Fibroblast of lung (primary cell): ENCODE data around the gene RPAP3. TPM values are rescaled to one million over a fixed set of nuclear protein-coding genes. Genes with fewer than 3 reads are reported as not detected.

Source experiments
- DNase-seq, 2 donors: peaks; one replicate each; pipeline versions ENCODE4 v3.0.0 to v3.0.0-alpha.2; 2010; ENCODE audit warnings: low read depth in 2 of 2
- H2AFZ ChIP-seq: 2 replicates; pipeline ENCODE4 v1.5.1; 2012; ENCODE audit warnings: low read length, control low read depth, inconsistent platforms
- H3K27ac ChIP-seq: 2 replicates; pipeline ENCODE4 v1.5.1; 2011; ENCODE audit warnings: low read length, control low read depth; ENCODE audit not compliant: insufficient read depth
- H3K27me3 ChIP-seq: 2 replicates; pipeline ENCODE4 v1.5.1; 2011; ENCODE audit warnings: mild to moderate bottlenecking, low read length; ENCODE audit not compliant: control insufficient read depth, insufficient read depth
- H3K36me3 ChIP-seq: 2 replicates; pipeline ENCODE4 v1.5.1; 2011; ENCODE audit warnings: low read length; ENCODE audit not compliant: control insufficient read depth, insufficient read depth
- H3K4me1 ChIP-seq: 2 replicates; pipeline ENCODE4 v1.5.1; 2011; ENCODE audit warnings: low read length; ENCODE audit not compliant: control insufficient read depth, insufficient read depth; ENCODE audit errors: extremely low read depth
- H3K4me2 ChIP-seq: 2 replicates; pipeline ENCODE4 v1.5.1; 2011; ENCODE audit warnings: low read length, control low read depth; ENCODE audit not compliant: insufficient read depth; ENCODE audit errors: extremely low read depth
- H3K4me3 ChIP-seq, 4 experiments: fragments of 200-600 bp in 1 of 4; sonication (generic) in 1 of 4; replicated peaks in 1 of 4; 2 replicates each; pipeline ENCODE4 v1.5.1; 2011 to 2016; ENCODE audit warnings: low read length in 4 of 4, low read depth in 3 of 4, mild to moderate bottlenecking in 3 of 4, control low read depth in 2 of 4, inconsistent platforms in 1 of 4, mixed read lengths in 1 of 4; ENCODE audit not compliant: insufficient read depth in 1 of 4; ENCODE audit errors: control extremely low read depth in 1 of 4
- H3K79me2 ChIP-seq: 2 replicates; pipeline ENCODE4 v1.5.1; 2012; ENCODE audit warnings: mild to moderate bottlenecking, low read length, inconsistent platforms; ENCODE audit not compliant: control insufficient read depth, insufficient read depth
- H3K9ac ChIP-seq: 2 replicates; pipeline ENCODE4 v1.5.1; 2011; ENCODE audit warnings: mild to moderate bottlenecking, low read length, control low read depth; ENCODE audit not compliant: insufficient read depth
- H3K9me3 ChIP-seq: 2 replicates; pipeline ENCODE4 v1.5.1; 2012; ENCODE audit warnings: low read depth, low read length; ENCODE audit not compliant: control insufficient read depth, insufficient read depth
- H4K20me1 ChIP-seq: 2 replicates; pipeline ENCODE4 v1.5.1; 2011; ENCODE audit warnings: low read length; ENCODE audit not compliant: control insufficient read depth, insufficient read depth; ENCODE audit errors: extremely low read depth
- CTCF ChIP-seq, 2 donors: IDR thresholded peaks in 1 of 2; conservative IDR thresholded peaks in 1 of 2; 1 replicate in 1 of 2; 2 replicates in 1 of 2; pipeline ENCODE4 v1.5.1; 2011 to 2012; ENCODE audit warnings: low read length in 2 of 2, control low read depth in 1 of 2, inconsistent platforms in 1 of 2, low read depth in 1 of 2, mild to moderate bottlenecking in 1 of 2
- EZH2 ChIP-seq: IDR thresholded peaks from 2 replicates; pipeline ENCODE4 v1.5.1; 2012; ENCODE audit warnings: low read length, control low read depth, mild to moderate bottlenecking; ENCODE audit errors: missing control alignments
- polyA plus RNA-seq, 2 donors: library from polyadenylated mRNA; depleted of rRNA in 1 of 2; stranded (reverse) in 1 of 2; unstranded in 1 of 2; fragments of >200 nt; gene quantifications; 2 replicates each; pipeline ENCODE4 v1.2.1, GENCODE V29; 2011 to 2012; ENCODE audit warnings: missing spikeins in 1 of 2
- total RNA-seq: library from RNA; depleted of rRNA; stranded (reverse); fragments of >200 nt; gene quantifications from 2 replicates; pipeline ENCODE4 v1.2.1, GENCODE V29; 2014

RPAP3 gene
- total and polyA plus RNA-seq, 2 donors (not counting 1 experiment from before 2014, with no cell fraction given): 12.1 to 23.8 TPM

- peak overlapping the region in 1 of 4 experiments; percentile 98 for H3K4me3 ChIP-seq
- DNase-seq: no peak
These were observed 1.5 kb upstream of the RPAP3 start for GRCh38 chr12:47707355-47707754.

DNA sequence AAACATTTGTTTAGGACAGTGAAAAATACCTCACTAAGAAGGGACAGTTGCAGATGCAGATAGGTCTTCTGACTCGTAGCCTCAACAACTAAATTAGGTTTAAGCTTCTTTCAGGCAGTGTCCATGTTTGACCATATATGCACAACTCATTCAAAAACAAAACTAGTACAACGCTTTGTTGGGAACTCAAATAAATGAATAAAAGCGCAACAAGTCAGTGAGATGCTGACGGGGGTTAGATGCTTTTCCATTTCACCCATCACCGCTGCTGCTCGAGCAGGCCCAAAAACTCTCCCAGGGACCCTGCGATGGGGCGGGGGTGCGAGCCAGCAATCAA, 633 bp downstream of the RPAP3 start:
- H3K4me3 ChIP-seq: peak overlapping the region; percentile 66 to 98 (median 71)
- DNase-seq: peak in 1 of 2 donors; percentile 15
- H3K4me2 ChIP-seq: peak overlapping the region; percentile 91
- no peaks in the 10 kb centered on the region for H4K20me1 ChIP-seq
- peak overlapping the region; percentile 82 for H3K27ac ChIP-seq
- H3K79me2 ChIP-seq: peaks cover 11% of the 10 kb centered on the region
- H3K27me3 ChIP-seq: no peaks in the 10 kb centered on the region
- peak overlapping the region; percentile 77 for H2AFZ ChIP-seq
- no peaks in the 10 kb centered on the region for H3K36me3 ChIP-seq
- H3K9me3 ChIP-seq: no peaks in the 10 kb centered on the region
- no peak for TF ChIP-seq CTCF (conservative IDR thresholded peaks at IDR 0.05 in 1 of 2, IDR thresholded peaks at IDR 0.05 in 1 of 2; ENCODE audit: low read depth in 1 of 2, low read length in 2 of 2)
- no peak for TF ChIP-seq EZH2
- no peaks in the 10 kb centered on the region for H3K4me1 ChIP-seq
- peak overlapping the region; percentile 76 for H3K9ac ChIP-seq

More at GRCh38 chr12:47707355-47707754, 1.5 kb upstream of the RPAP3 start:
- TF ChIP-seq CTCF (conservative IDR thresholded peaks at IDR 0.05 in 1 of 2, IDR thresholded peaks at IDR 0.05 in 1 of 2; ENCODE audit: low read depth in 1 of 2, low read length in 2 of 2) (no peak), EZH2 (no peak)
- Histone ChIP-seq H3K4me2 (no peak overlapping the region), H3K27me3 (no peaks in the 10 kb centered on the region), H3K9ac (no peak overlapping the region), H3K36me3 (no peaks in the 10 kb centered on the region), H3K9me3 (no peaks in the 10 kb centered on the region), H3K4me1 (no peaks in the 10 kb centered on the region), H3K79me2 (peaks cover 11% of the 10 kb centered on the region), H3K27ac (no peak overlapping the region), H2AFZ (no peak overlapping the region), H4K20me1 (no peaks in the 10 kb centered on the region)

DNA sequence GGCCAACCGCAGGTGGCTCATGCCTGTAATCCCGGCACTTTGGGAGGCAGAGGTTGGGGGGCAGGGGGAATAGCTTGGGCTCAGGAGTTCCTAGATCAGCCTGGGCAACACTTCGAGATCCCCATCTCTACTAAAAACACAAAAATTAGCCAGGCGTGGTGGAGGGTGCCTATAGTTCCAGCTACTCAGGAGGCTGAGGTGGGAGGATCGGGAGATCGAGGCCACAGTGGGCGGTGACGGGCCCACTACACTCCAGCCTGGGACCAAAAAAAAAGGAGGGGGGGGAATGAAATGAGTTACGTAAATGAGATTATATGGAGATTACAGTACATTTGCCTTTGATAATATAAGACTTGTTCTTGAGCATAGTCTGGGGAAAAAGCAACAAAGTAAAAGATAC, 1.1 kb downstream of the RPAP3 start:
- no peak overlapping the region for H2AFZ ChIP-seq
- no peaks in the 10 kb centered on the region for H3K36me3 ChIP-seq
- H3K4me2 ChIP-seq: peak overlapping the region; percentile 91
- H4K20me1 ChIP-seq: no peaks in the 10 kb centered on the region
- H3K9ac ChIP-seq: no peak overlapping the region
- H3K4me3 ChIP-seq: peak overlapping the region; percentile 66 to 98 (median 71)
- H3K27ac ChIP-seq: no peak overlapping the region
- no peak for DNase-seq
- H3K9me3 ChIP-seq: no peaks in the 10 kb centered on the region
- no peaks in the 10 kb centered on the region for H3K27me3 ChIP-seq
- TF ChIP-seq CTCF (conservative IDR thresholded peaks at IDR 0.05 in 1 of 2, IDR thresholded peaks at IDR 0.05 in 1 of 2; ENCODE audit: low read depth in 1 of 2, low read length in 2 of 2): no peak
- no peak for TF ChIP-seq EZH2
- no peaks in the 10 kb centered on the region for H3K4me1 ChIP-seq
- H3K79me2 ChIP-seq: peaks cover 11% of the 10 kb centered on the region
